Loucy (cell line): ENCODE measurements around the gene LYPD3.

Source experiments
- H2AFZ ChIP-seq: fragments of 200-600 bp; sonication (generic); 2 replicates; pipeline ENCODE4 v1.6.0; 2016; ENCODE audit warnings: antibody characterized with exemption, mild to moderate bottlenecking, low read length, moderate library complexity
- H3F3A ChIP-seq: fragments of 200-600 bp; 2 replicates; pipeline ENCODE4 v1.6.0; 2016; ENCODE audit warnings: antibody characterized with exemption, low read depth, mild to moderate bottlenecking
- H3K27me3 ChIP-seq: fragments of 200-600 bp; sonication (generic); 2 replicates; pipeline ENCODE4 v1.6.1; 2014; ENCODE audit warnings: low read length, mild to moderate bottlenecking; ENCODE audit not compliant: insufficient read depth, poor library complexity, severe bottlenecking
- H3K36me3 ChIP-seq: fragments of 200-600 bp; sonication (generic); 2 replicates; pipeline ENCODE4 v1.6.1; 2016; ENCODE audit warnings: low read length; ENCODE audit not compliant: insufficient read depth
- H3K4me1 ChIP-seq: fragments of 200-600 bp; sonication (generic); 2 replicates; pipeline ENCODE4 v1.5.1; 2014; ENCODE audit warnings: low read length, mild to moderate bottlenecking; ENCODE audit not compliant: insufficient read depth, poor library complexity, severe bottlenecking
- H3K4me2 ChIP-seq: fragments of 200-600 bp; sonication (generic); 2 replicates; pipeline ENCODE4 v1.6.0; 2014; ENCODE audit warnings: antibody characterized with exemption, low read length, low read depth, mild to moderate bottlenecking; ENCODE audit not compliant: poor library complexity, severe bottlenecking
- H3K4me3 ChIP-seq: fragments of 200-600 bp; sonication (generic); 2 replicates; pipeline ENCODE4 v1.5.1; 2014; ENCODE audit warnings: low read length, mild to moderate bottlenecking, mixed read lengths; ENCODE audit not compliant: poor library complexity, severe bottlenecking
- H3K79me2 ChIP-seq: fragments of 200-600 bp; sonication (generic); 2 replicates; pipeline ENCODE4 v1.6.1; 2014; ENCODE audit warnings: low read length; ENCODE audit not compliant: insufficient read depth
- H3K9ac ChIP-seq: fragments of 200-600 bp; sonication (generic); 2 replicates; pipeline ENCODE4 v1.6.0; 2014; ENCODE audit warnings: mild to moderate bottlenecking, low read depth, low read length, moderate library complexity; ENCODE audit not compliant: poor library complexity, severe bottlenecking
- H3K9me2 ChIP-seq: fragments of 200-600 bp; sonication (generic); replicated peaks from 2 replicates; pipeline ENCODE4 v1.6.1; 2016; ENCODE audit warnings: low read depth, low read length, mixed read lengths
- H3K9me3 ChIP-seq: fragments of 200-600 bp; sonication (generic); 2 replicates; pipeline ENCODE4 v1.6.1; 2014; ENCODE audit warnings: mild to moderate bottlenecking, antibody characterized with exemption, low read length, low read depth; ENCODE audit not compliant: insufficient read depth
- H4K20me1 ChIP-seq: fragments of 200-600 bp; sonication (generic); 2 replicates; pipeline ENCODE4 v1.6.0; 2014; ENCODE audit warnings: antibody characterized with exemption, low read length, mild to moderate bottlenecking; ENCODE audit not compliant: insufficient read depth, poor library complexity, severe bottlenecking
- CTCF ChIP-seq: fragments of 200-600 bp; sonication (generic); conservative IDR thresholded peaks from 2 replicates; pipeline ENCODE4 v1.5.1; 2014; ENCODE audit warnings: mild to moderate bottlenecking, antibody characterized with exemption, low read length
- EZH2phosphoT487 ChIP-seq: fragments of 200-600 bp; IDR thresholded peaks from 2 replicates; pipeline ENCODE4 v1.6.1; 2018; ENCODE audit warnings: antibody characterized with exemption, mild to moderate bottlenecking, moderate library complexity, borderline replicate concordance

The LYPD3 gene

GRCh38 chr19:43461303-43461702, 4.1 kb downstream of the LYPD3 start:
- Histone ChIP-seq H3K79me2 (no peaks in the 10 kb centered on the region), H2AFZ (no peak overlapping the region), H4K20me1 (no peaks in the 10 kb centered on the region), H3F3A (no peaks in the 10 kb centered on the region), H3K9ac (no peak overlapping the region), H3K9me3 (no peaks in the 10 kb centered on the region), H3K27me3 (no peaks in the 10 kb centered on the region), H3K4me3 (no peak overlapping the region), H3K4me1 (peaks cover 5% of the 10 kb centered on the region), H3K9me2 (no peaks in the 10 kb centered on the region), H3K4me2 (no peak overlapping the region), H3K36me3 (no peaks in the 10 kb centered on the region)
- no peak for TF ChIP-seq EZH2phosphoT487
- no peak for TF ChIP-seq CTCF

GRCh38 chr19:43460362-43461016, 4.9 kb downstream of the LYPD3 start:
- no peaks in the 10 kb centered on the region for H3K36me3 ChIP-seq
- no peaks in the 10 kb centered on the region for H3K79me2 ChIP-seq
- no peak overlapping the region for H3K4me3 ChIP-seq
- H2AFZ ChIP-seq: no peak overlapping the region
- peaks cover 5% of the 10 kb centered on the region for H3K4me1 ChIP-seq
- no peaks in the 10 kb centered on the region for H3F3A ChIP-seq
- H3K9me2 ChIP-seq: no peaks in the 10 kb centered on the region
- no peaks in the 10 kb centered on the region for H3K27me3 ChIP-seq
- H3K9ac ChIP-seq: no peak overlapping the region
- TF ChIP-seq EZH2phosphoT487 (no peak), CTCF (no peak)
- H3K4me2 ChIP-seq: no peak overlapping the region
- H4K20me1 ChIP-seq: no peaks in the 10 kb centered on the region
- no peaks in the 10 kb centered on the region for H3K9me3 ChIP-seq

GRCh38 chr19:43457809-43458208, 7.6 kb downstream of the LYPD3 start:
- Histone ChIP-seq H3K4me2 (no peak overlapping the region), H3K4me3 (no peak overlapping the region), H2AFZ (no peak overlapping the region), H3K79me2 (no peaks in the 10 kb centered on the region), H3K9me3 (no peaks in the 10 kb centered on the region), H4K20me1 (no peaks in the 10 kb centered on the region), H3F3A (no peaks in the 10 kb centered on the region), H3K27me3 (no peaks in the 10 kb centered on the region), H3K9ac (no peak overlapping the region), H3K9me2 (no peaks in the 10 kb centered on the region), H3K36me3 (no peaks in the 10 kb centered on the region), H3K4me1 (peaks cover 1% of the 10 kb centered on the region)
- TF ChIP-seq CTCF: no peak
- no peak for TF ChIP-seq EZH2phosphoT487
